ENCODE data around the gene PROK1.
A peak's percentile ranks its signal among the peaks of the same experiment; 100 is the strongest.

Gene PROK1

GRCh38 chr1:110490791-110491451 lies 40.0 kb downstream of the PROK1 start:
- no peak for DNase-seq

- DNase-seq = no peak
These were observed 41.6 kb downstream of the PROK1 start for GRCh38 chr1:110492573-110492972.

GRCh38 chr1:110493059-110493699 lies 42.2 kb downstream of the PROK1 start:
- DNase-seq = no peak

- no peak for DNase-seq
These were observed 43.1 kb downstream of the PROK1 start for GRCh38 chr1:110494036-110494435.

- DNase-seq = no peak
These were observed 43.8 kb downstream of the PROK1 start for GRCh38 chr1:110494522-110495406.

- peak; percentile 57 for DNase-seq
These were observed 45.1 kb downstream of the PROK1 start for GRCh38 chr1:110495926-110496600.

GRCh38 chr1:110498270-110498669 lies 47.3 kb downstream of the PROK1 start:
- no peak for DNase-seq

GRCh38 chr1:110501488-110502132 lies 50.7 kb downstream of the PROK1 start:
- DNase-seq = no peak

GRCh38 chr1:110502402-110503151 lies 51.6 kb downstream of the PROK1 start:
- DNase-seq = no peak

- no peak for DNase-seq
These were observed 52.5 kb downstream of the PROK1 start for GRCh38 chr1:110503471-110503870.

GRCh38 chr1:110504226-110504625 lies 53.3 kb downstream of the PROK1 start:
- no peak for DNase-seq

- DNase-seq = no peak
These were observed 54.6 kb downstream of the PROK1 start for GRCh38 chr1:110505596-110505995.

- DNase-seq = no peak
These were observed 55.6 kb downstream of the PROK1 start for GRCh38 chr1:110506541-110506940.
